Prostate gland (tissue), 2 donors: ENCODE results near the gene DNAH5.

Experiments
- CTCF ChIP-seq, 4 experiments: fragments of 200-600 bp in 2 of 4; fragments of 450-650 bp in 2 of 4; sonication (generic) in 2 of 4; IDR thresholded peaks; 1 replicate in 3 of 4; 2 replicates in 1 of 4; pipeline ENCODE4 v1.5.1; 2016 to 2019; ENCODE audit warnings: antibody characterized with exemption in 4 of 4, mild to moderate bottlenecking in 2 of 4, moderate library complexity in 2 of 4
- POLR2A ChIP-seq: fragments of 450-650 bp; IDR thresholded peaks from one replicate; pipeline ENCODE4 v1.6.1; 2016; ENCODE audit warnings: antibody characterized with exemption, mild to moderate bottlenecking
- POLR2AphosphoS5 ChIP-seq: sonication (generic); formaldehyde crosslinking; IDR thresholded peaks from one replicate; pipeline ENCODE4 v1.6.1; 2017; ENCODE audit warnings: antibody characterized with exemption

GRCh38 chr5:13731121-13731628, 213.3 kb downstream of the DNAH5 start:
- no peak for TF ChIP-seq POLR2A
- TF ChIP-seq CTCF (IDR thresholded peaks at IDR 0.05): no peak
- peak; percentile 48 for TF ChIP-seq POLR2AphosphoS5
